NCI-H69 (cell line): Measurements from ENCODE around the gene JARID2.

Source experiments
- DNase-seq: peaks from one replicate; lab custom pipeline; 2025; lab: John Stamatoyannopoulos, UW

Gene JARID2

GRCh38 chr6:15493437-15494168 is 247.7 kb downstream of the JARID2 start:
- no peak for DNase-seq

- DNase-seq, result no peak
Measured at GRCh38 chr6:15495375-15495901, 249.6 kb downstream of the JARID2 start.

GRCh38 chr6:15496345-15497131 is 250.7 kb downstream of the JARID2 start:
- no peak for DNase-seq

GRCh38 chr6:15498640-15499039 is 252.8 kb downstream of the JARID2 start:
- no peak for DNase-seq

GRCh38 chr6:15499125-15499524 is 253.3 kb downstream of the JARID2 start:
- no peak for DNase-seq

- no peak for DNase-seq
Measured at GRCh38 chr6:15499591-15499990, 253.7 kb downstream of the JARID2 start.

- DNase-seq, result no peak
Measured at GRCh38 chr6:15500078-15500740, 254.3 kb downstream of the JARID2 start.

GRCh38 chr6:15500901-15501825 is 255.3 kb downstream of the JARID2 start:
- DNase-seq, result no peak

- DNase-seq, result no peak
Measured at GRCh38 chr6:15501826-15502445, 256.1 kb downstream of the JARID2 start.

GRCh38 chr6:15502446-15503345 is 256.8 kb downstream of the JARID2 start:
- no peak for DNase-seq

GRCh38 chr6:15503346-15503680 is 257.4 kb downstream of the JARID2 start:
- no peak for DNase-seq

GRCh38 chr6:15504040-15504495 is 258.2 kb downstream of the JARID2 start:
- DNase-seq, result peak; percentile 21

GRCh38 chr6:15504581-15505350 is 258.9 kb downstream of the JARID2 start:
- peak; percentile 96 for DNase-seq

- DNase-seq, result no peak
Measured at GRCh38 chr6:15505463-15505918, 259.6 kb downstream of the JARID2 start.

- DNase-seq, result no peak
Measured at GRCh38 chr6:15506066-15506465, 260.2 kb downstream of the JARID2 start.

- no peak for DNase-seq
Measured at GRCh38 chr6:15507221-15507620, 261.4 kb downstream of the JARID2 start.

GRCh38 chr6:15507746-15508145 is 261.9 kb downstream of the JARID2 start:
- DNase-seq, result no peak

GRCh38 chr6:15508441-15508871 is 262.6 kb downstream of the JARID2 start:
- no peak for DNase-seq

GRCh38 chr6:15508931-15509330 is 263.1 kb downstream of the JARID2 start:
- DNase-seq, result peak; percentile 16
